GM21367 (cell line): ENCODE data around the gene RAB18.
A peak's percentile ranks its signal among the peaks of the same experiment; 100 is the strongest.
"Not testable (repeated sequence)": the region's sequence is repeated elsewhere in the genome, so short reads cannot be mapped to it uniquely, and the experiment has no call there.

Source experiments
- ATAC-seq: cut with Tn5 transposase; IDR thresholded peaks from one replicate; pipeline ENCODE4 v1.9.1; 2021; ENCODE audit not compliant: unreplicated experiment

The RAB18 gene

GRCh38 chr10:27504007-27504807 lies at the start of gene RAB18:
RAB18 (plus strand) TSS chr10:27504304; CDS start chr10:27504370, 66 bp downstream.
- peak; percentile 95 for ATAC-seq

- ATAC-seq: no peak
Measured at GRCh38 chr10:27454837-27455236, 49.3 kb upstream of the RAB18 start.

DNA sequence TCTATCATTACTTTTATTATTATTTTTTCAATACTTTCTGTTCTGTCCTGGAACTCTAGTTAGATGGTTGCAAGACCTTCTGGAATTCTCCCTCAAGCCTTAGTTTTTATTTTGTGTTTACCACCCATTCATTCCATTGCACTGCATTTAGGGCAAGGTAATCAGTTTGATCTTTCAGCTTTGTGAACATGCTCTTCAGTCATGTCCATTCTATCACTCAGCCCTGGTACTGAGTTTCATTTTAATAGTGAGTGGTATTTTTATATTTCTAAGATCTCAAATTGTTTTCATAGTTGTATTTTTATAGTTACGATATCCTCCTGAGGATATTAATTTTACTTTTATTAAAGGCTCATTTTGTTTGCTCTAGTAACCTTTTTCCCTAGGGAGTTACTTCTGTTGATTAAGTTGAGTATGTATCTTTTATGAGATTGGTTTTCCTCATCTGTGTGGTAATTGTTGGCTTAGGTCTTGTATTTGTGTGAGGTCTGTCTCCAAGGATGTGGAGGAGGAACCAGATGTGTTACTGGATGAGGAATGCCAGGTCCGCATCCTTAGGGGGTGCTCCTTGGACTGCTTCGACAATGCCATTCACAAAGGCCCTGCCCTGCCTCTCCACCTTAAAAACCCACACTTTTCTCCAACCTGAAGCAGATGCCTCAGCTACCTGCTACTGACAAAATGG lies 46.7 kb upstream of the RAB18 start:
- ATAC-seq: no peak

DNA sequence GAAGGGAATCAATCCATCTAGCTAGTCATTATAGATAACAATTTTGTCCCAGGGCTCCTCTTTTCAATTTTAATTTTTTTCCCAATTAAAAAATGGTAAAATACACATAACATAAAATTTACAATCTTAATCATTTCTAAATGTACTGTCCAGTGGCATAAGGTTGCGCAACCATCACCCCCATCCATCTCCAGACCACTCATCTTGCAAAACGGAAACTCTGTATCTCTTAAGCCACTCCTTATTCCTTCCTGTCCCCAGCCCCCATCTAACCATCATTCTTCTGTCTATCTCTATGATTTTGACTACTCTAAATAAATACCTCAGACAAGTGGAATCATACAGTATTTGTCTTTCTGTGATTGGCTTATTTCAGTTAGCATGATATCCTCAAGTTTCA lies 46.1 kb upstream of the RAB18 start:
- no peak for ATAC-seq

DNA sequence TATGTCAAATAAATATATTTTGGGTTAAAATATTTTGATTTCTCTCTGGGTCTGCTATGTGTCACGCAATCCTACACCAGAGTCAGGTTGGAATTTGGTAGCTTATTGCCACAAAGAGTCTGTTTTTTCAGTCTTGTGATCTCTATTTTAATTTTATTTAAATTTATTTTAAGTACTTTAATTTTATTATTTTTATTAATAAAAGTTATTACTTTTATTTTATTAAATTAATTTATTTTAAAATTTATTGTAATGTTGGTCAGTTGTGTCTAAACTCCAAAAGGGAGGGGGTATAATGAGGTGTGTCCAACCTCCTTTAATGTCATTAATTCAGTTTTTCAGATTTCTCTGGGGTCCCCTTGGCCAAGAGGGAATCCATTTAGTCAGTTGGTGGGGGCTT lies 42.8 kb upstream of the RAB18 start:
- no peak for ATAC-seq

DNA sequence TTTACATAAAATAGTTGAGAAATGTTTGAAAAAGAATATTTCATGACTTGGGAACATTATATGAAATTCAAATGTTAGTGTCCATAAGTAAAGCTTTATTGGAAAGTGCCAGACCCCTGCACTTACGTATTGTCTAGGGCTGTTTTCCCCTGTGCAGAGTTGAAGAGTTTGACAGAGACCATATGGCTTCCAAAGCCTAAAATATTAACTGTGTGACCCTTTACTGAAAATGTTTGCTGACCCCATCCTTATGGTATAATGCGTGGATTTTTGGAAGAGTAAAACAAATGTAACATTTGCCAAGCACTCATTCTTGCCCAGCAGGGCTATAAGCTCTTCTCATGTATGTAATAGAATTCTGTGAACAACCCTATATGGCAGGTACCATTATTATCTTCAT lies 40.1 kb upstream of the RAB18 start:
- no peak for ATAC-seq

GRCh38 chr10:27464993-27465392 lies 39.1 kb upstream of the RAB18 start:
- peak; percentile 65 for ATAC-seq

DNA sequence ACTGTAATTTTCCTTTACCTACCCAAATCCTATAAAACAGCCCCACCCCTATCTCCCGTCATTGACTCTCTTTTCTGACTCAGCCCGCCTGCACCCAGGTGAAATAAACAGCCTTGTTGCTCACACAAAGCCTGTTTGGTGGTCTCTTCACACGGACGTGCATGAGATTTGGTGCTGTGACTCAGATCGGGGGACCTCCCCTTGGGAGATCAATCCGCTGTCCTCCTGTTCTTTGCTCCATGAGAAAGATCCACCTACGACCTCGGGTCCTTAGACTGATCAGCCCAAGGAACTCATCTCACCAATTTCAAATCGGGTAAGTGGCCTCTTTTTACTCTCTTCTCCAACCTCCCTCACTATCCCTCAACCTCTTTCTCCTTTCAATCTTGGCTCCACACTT lies 38.5 kb upstream of the RAB18 start:
- ATAC-seq: not testable (repeated sequence)

DNA sequence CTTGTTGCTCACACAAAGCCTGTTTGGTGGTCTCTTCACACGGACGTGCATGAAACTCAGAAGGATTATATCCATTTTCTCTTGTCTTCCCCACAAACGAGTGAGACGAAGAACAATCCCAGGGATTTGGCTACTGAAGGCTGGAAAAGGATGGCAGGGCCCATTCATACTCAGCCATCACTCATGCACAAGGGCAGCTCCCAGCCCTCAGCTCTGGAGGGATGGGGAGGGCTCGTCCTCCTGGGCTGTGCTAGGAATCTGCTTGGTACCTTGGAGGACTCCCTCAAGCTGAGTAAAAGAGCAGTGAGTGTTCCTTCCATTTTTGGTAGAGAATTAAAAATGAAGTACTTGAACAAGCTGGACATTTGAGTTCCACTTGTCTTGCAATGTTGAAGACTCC lies 33.2 kb upstream of the RAB18 start:
- no peak for ATAC-seq

GRCh38 chr10:27474741-27475140 lies 29.4 kb upstream of the RAB18 start:
- no peak for ATAC-seq

- no peak for ATAC-seq
Measured at GRCh38 chr10:27479016-27479415, 25.1 kb upstream of the RAB18 start.

DNA sequence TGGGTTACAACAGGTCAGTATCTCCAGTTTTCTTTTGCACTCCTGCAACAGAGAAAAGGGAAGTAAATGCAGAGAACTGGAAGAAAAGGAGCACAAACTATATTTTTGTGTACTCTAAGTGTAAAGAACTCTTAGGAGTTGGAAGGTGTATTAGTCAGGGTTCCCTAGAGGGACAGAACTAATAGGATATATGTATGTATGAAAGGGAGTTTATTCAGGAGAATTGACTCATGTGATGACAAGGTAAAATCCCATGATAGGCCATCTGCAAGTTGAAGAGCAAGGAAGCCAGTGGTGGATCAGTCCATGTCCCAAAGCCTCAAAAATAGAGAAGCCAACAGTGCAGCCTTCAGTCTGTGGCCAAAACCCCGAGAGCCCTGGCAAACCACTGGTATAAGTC lies 22.6 kb upstream of the RAB18 start:
- no peak for ATAC-seq

GRCh38 chr10:27482984-27483956 lies 20.8 kb upstream of the RAB18 start:
- ATAC-seq: no peak

GRCh38 chr10:27485368-27485767 lies 18.7 kb upstream of the RAB18 start:
- ATAC-seq: no peak

- no peak for ATAC-seq
Measured at GRCh38 chr10:27485986-27486385, 18.1 kb upstream of the RAB18 start.

DNA sequence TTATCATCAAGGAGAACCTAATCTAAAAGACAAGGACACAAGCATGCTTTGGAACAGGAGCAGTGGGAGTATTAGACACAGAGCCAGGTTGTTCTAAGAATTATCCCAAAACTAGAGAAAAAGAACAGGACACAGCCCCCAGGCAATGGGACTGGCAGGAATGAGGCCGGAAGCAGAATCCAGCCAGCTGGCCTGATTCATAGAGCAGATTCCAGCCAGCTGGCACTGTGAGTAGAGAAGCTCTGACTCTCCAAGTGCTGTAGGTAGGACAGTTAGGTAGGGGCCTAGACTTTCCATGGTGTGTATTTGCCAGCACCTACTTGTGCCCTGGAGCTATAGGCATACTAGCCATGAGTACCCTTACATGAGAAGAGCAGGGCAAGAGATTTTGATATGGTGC lies 13.3 kb upstream of the RAB18 start:
- no peak for ATAC-seq

DNA sequence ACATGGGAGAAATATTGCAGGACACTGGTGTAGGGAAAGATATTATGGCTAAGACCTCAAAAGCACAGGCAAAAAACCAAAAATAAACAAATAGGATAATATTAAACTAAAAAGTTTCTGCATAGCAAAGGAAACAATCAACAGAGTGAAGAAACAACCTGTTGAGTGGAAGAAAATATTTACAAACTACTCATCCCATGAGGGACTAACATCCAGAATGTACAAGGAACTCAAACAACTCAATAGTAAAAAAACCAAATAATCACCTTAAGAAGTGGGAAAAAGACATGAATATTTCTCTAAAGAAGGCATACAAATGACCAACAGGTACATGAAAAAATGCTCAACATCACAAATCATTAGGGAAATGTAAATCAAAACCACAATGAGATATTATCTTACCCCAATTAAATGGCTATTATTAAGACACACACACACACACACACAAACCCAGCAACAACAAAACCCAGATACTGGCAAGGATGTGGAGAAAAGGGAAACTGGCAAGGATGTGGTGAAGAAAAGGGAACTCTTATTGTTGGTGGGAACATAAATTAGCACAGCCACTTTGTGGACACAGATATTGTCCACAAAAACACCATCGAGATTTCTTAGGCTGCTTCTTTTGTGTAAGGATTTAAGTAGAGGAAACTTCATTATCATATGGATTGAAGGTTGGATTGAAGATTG lies 9.8 kb upstream of the RAB18 start:
- no peak for ATAC-seq

DNA sequence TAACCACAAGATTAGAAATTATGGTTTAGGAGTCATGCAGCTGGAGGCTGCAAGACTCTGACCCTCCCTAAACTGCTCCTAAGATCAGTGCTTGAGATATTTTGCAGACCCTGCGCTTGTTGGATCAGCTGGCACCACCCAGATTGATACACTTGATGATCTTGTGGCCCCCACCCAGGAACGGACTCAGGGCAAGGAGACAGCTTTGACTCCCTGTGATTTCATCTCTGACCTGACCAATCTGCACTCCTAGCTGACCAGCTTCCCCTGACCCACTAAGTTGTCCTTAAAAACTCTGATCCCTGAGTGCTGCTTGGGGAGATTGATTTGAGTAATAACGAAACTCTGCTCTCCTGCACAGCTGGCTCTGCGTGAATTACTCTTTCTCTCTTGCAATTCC lies 8.0 kb upstream of the RAB18 start:
- ATAC-seq: no peak

- no peak for ATAC-seq
Measured at GRCh38 chr10:27500096-27500495, 4.0 kb upstream of the RAB18 start.

GRCh38 chr10:27500886-27501285 lies 3.2 kb upstream of the RAB18 start:
- no peak for ATAC-seq

GRCh38 chr10:27503498-27504006 lies 552 bp upstream of the RAB18 start:
- no peak for ATAC-seq
